KBM-7 (cell line): ENCODE data around the gene OPRL1.

Source experiments
- DNase-seq: peaks from one replicate; pipeline ENCODE4 v3.0.0-alpha.2; 2015
- in situ Hi-C: fragments of 300-500 bp; cut with MboI; formaldehyde crosslinking; loops from 2 replicates; pipeline ENCODE4 v1.14.3; 2020; ENCODE audit warnings: low sequenced_read_pairs, low pct_unique_long_range_greater_than_20kb, mixed read lengths

The OPRL1 gene

DNA sequence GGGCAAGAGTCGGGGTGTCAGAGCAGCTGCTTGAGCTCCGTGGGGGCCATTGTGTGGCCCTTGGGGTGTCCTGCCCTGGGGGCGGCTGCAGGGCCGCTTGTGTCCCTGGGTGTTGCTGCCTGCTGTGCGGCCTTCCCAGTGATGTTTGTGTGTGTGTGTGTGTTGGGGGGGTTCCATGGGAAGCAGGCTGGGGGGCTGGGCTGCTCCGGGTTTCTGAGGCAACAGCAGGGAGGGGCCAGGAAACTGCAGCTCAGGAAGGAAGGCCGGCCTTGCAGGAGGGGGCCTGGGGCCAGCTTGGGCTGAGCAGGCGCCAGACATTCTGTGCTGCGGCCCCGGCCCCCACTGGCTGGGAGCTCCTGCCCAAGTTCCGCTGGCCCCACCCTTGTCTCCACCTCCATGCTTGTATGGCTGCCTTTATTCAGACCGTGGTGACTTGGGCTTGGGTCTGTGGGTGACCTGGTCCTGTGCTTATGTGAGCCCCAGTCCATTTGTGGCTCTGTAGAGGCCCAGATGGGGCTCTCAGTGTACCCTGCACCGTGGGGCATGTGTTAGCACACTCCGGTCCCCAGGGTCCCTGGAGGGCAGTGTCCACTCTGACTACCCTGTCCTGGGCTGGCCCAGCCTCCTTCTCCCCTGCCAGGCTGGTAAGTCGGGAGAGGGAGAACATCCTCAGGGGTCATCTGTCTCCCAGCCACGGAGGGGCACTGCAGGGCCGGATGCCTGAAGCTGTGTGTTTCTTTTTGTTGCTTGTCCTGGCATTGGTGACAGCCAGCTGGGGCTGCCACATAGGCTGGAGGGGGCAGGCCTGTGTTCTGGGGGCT lies 25.8 kb upstream of the OPRL1 start:
- in situ Hi-C loops, result no loop called here
- peak; percentile 70 for DNase-seq

DNA sequence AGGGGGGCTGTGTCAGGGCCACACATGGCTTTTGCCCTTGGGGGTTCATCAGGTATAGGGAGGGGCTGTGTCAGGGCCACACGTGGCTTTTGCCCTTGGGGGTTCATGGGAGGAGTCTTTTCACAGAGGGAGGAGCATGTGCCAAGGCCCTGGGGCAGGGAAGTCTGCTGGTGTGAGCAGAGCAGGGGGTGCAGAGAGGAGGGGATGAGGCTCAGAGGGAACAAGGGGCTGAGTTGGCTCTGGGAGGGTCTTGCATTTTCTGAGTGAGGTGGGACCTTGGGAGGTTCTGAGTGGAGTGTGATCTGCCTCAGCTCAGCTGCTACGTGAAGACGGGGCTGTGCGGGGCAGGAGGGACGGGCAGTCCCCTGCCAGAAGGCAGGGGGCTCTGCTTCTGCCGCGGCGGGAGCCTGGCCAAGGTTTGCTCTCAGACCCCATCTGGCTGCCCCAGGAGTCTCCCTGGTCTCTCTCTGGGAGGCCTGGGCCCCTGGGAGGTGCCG lies 24.4 kb upstream of the OPRL1 start:
- in situ Hi-C loops, result no loop called here
- no peak for DNase-seq

DNA sequence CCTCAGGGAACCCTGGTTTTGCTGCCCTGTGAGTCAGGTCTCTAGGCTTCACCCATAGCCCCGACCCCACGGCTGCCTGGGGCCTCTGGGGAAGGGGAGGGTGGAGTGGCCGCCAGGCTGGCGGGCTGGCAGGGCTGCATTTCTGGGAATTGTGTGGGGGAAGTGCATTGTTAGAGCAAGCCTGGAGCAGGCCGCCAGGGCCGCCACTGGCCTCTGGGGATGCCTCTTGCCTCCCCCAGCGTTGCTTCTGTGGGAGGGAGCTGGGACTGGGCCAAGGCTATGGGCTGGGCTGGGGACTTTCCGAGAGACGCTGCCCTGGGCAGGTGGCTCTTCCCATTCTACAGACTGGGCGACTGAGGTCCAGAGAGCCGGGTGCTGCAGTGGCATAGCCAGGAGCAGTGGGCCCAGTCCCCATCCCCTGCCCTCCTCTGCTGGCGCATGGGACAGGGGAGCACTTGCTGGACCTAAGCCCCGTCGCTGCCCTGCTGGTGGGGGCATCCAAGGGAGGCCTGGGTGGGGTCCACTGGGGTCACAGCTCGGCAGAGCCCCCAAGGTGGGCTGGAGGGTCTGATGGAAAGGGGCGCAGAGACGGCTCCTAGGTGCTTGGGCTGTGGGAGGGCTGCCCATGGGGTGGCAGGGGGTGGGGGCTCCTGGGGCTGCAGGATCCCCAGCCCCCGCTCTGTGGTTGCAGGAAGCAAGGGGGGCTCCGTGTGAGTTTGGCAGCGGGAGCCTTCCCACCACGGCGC lies 23.8 kb upstream of the OPRL1 start:
- peak; percentile 52 for DNase-seq
- in situ Hi-C loops, result no loop called here

DNA sequence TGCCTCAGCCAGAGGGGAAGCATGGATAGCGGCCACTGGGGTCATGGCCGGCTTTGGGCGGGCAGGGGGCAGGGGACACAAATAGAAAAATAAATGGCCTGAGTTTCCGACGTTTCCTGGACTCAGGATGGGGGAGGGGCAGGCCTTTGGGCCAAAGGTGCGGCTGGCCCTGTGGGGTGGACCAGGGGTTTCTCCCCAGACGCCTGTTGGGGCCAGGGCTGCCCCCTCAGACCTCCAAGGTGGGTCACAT lies 23.3 kb upstream of the OPRL1 start:
- no peak for DNase-seq
- in situ Hi-C loops, result no loop called here

DNA sequence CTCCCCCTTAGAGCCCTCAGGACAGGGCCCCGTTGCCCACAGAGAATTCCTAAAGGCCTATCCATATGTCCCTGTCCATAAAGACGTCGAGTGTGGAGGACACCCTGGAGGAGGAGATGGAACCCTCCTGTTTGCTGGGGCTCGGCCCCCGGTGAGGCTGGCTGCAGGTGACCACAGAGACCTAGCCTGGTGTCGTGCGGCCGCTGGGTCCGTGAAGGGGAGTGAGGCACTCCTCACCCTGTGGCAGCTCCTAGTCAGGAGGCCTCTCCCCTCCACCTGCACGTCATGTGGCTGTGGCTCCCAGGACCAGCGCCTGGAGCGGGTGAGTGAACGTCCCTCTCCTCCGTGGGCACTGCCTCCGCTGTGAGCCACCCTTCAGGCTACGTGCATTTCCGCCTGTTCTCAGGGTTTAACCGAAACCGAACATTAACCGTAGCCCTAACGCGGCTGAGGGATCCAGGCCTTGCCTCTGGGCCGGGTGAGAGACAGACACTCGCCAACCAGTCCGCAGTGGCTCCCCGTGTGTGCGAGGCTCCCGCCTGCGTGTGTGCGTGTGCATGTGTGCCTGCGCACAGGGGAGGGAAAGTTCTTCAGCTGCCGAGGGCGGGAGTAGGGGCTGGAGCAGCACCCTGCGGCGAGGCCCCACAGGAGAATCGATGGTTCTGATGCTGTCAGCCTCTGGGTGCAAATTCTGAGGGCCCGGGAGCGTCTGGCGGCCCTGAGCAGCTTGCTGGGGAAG lies 22.8 kb upstream of the OPRL1 start:
- in situ Hi-C loops, result no loop called here
- no peak for DNase-seq

DNA sequence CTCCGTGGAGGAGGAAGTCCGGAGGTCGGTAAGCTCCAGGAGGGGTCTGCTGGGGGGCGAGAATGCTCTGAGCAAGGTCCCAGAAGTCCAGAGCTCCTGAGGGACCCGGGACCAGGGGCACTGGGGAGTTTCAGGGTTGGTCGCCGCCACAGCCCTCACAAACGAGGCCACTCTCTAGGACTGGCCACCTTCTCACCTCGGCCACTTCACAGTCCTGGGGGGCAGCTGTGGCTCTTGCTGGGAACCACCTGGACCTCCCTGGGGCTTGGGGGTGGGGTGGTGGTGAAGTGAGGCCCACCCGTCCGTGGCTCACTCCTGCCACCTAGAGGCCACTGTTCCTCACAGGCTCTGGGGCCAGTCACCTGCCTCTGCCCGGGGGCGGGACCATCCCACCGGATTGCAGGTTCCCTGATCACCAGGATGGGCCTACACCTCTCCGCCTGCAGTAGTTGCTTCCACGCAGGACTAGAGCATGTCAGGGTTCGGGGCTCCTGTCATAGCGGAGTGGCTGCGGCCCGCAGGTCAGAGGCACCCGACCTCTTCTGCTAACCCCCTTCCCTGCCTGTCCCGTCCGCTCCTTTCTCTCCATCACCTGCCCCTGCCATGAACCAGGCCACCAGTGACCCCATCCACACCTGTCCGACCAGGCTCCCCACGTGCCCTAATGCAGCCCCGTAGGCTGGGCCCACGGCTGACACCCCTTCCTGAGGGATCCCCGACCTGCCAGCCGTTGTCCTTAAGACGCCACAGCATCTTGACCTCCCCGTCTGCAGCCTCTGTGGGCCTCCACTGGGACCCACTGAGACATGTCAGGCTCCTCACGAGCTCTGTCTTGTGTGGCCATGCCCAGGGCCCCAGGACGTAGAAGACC lies 22.0 kb upstream of the OPRL1 start:
- peak; percentile 77 for DNase-seq
- in situ Hi-C loops, result no loop called here

DNA sequence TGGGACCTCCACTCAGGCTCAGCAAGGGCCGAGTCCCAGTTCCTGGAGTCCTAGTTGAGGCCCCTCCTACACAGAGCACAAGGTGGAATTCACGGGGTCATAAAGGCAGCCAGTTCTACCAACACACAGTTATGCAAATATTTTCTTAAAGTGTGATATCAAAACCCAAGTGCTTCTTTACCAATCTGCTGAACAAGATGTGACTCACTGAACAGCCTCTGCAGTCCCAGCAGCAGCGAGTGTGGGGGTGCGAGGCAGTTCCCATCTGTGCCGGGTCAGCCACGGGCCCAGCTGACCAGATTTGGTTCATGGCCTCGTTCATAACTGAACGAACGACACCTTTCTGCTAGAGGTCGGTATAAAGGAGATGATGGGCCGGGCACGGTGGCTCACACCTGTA lies 21.3 kb upstream of the OPRL1 start:
- DNase-seq, result no peak

DNA sequence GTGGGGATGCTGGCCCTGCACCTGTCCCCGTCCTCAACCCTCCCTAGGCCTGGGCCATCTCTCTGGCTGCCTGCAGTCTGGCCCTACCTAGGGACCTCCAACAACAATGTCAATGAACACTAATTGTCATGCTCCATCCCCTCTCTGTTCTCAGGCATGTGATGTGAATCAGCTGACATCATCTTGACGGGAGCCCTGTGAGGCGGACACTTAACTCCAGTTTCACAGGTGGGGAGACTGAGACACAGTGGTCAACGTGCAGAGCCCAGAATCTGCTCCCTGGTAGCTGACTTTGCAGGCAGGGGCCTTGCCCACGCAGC lies 17.6 kb upstream of the OPRL1 start:
- no peak for DNase-seq
- in situ Hi-C loops, result no loop called here

More for the DNA sequence above, 21.3 kb upstream of the OPRL1 start:
- in situ Hi-C loops, result no loop called here

DNA sequence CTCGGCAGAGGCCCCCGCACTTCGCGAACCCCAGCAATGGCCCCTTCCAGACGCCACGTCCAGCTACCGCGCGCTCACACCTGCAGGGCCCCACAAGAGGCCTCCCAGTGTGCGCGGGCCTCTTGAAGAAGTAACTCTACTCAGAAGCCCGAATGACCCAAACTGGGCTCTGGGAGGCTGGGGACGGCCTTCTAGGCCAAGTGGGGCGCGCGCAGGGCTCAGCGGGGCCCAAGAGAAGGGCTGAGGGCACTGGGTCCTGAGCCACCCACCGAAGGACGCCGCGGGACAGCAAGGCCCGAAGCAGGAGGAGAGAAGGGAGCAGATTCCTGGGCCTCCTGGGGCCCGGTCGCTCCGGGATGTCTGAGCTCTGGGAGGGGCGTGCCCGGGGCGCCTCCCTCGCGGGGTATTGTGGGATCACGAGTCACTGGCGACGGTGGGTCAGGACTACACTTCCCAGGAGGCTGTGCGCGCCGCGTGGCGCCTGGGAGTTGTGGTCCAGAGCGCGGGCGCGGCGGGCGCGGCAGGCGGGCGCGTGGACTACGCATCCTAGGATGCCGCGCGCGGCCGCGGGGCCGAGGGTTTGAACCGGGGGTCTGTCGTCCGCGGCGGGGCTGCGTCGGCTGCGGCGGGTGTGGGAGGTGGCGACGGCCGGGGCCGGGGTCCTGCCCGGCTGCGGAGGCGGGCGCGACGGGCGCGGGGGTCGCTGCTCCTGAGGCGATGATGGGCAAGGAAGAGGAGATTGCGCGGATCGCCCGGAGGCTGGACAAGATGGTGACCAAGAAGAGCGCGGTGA lies 17.1 kb upstream of the OPRL1 start, which contains the start of gene TCEA2:
TSS of gene TCEA2 (plus strand) at position 603 of the 793 bp plus-strand sequence. CDS start at position 718, 115 bp downstream.
- DNase-seq, result peak; percentile 92
- in situ Hi-C loops, result no loop called here

DNA sequence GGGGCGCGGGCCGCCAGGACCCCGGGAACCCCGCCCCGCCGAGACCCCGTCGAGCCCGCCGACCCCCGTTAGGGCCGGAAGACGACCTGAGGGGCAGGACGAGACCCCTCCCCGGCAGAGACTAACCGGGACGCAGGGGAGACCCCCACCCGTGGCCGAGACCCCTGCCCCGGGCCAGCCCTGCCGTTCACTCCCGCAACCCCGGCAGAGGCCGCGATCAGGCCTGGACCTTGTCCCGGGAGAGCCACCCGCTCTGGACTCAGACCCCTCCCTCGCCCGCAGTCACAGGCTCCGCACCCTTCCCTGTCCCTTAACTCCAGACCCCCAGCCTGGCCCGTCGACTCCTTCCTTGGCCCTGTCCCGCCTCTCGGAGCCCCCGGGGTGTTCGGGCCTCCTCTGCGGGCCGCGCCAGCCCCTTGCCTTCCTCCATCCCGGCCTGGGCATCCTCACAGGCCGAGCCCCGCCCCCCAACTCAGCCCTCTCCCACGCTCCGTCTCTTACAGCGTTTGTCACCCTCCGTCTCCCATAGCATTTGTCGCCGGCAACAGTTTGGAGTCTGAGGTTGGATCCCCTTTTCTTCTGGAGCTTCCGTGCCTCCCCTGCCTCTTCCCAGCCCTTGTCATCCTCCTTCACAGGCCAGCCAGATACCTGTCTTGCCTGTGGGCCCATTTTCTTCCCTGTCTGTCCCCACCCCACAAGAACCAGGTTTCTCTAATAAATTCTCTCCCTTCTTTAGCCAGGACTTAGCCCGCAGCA lies 16.3 kb upstream of the OPRL1 start:
- in situ Hi-C loops, result no loop called here
- no peak for DNase-seq

DNA sequence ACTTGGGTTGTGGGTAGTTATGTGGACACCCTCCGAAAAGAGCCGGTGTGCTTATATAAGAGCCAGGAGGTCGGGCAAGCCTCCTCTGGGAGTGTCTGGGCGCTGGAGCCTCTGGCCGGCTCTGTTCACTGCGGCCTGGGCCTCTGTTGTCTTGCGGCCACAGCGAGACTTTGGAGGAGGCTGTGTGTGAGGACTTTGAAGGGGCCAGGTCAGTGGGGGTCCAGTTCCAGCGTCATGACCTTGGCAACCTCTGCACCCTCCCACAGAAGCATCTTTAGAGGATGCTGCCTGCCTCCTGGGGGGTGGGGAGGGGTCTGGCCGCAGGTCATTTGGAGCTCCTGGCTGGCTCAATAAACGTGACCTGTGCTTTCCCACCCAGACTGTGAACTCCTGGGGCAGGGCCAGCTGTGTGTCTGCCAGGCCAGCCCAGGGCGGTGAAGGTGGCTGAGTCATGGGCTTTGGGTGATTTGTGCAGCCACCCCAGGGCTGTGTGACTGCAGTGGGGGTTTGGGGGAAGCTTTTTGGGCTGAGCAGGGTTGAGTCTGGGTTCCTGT lies 15.7 kb upstream of the OPRL1 start:
- no peak for DNase-seq
- in situ Hi-C loops, result no loop called here

DNA sequence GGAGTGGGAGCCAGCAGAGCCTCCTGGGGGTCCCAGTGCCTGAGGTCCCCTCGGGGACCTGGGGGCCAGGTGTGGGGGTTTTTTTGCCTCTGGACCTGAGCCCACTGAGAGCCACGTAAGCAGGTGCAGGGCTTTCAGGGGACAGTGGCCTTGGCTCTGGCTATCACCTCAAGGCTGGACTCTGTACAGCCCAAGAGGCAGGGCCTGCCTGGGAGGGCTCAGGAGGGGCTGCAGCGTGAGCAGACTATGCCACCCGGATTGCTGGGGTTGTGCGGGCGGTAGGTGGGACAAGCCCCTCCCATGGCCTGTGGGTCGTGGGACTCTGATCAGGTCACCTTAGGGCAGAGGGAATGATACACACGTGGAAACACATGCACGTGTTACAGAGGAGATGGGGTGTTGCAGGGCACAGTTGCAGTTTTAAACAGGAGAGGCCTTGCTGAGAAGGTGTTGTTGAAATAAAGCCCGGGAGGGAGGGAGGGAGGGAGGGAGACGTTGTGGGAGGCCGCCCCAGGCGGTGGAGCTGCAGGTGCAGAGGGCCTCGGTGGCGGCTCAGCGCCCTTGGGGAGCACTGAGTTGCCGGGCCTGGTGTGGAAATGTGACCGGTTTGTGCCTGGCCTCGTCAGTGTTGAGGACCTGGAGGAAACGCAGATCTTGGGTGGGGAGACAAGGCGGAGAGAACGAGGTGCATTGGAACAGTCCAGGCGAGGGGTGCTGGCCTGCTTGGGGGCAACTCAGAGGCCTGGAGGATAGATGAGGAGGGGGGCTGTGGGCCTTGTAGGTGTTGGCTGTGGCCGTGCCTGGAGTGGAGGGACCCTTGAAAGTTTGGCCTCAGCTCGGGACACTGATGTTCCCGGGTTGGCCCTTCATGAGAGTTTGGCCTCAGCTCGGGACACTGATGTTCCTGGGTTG lies 14.6 kb upstream of the OPRL1 start:
- in situ Hi-C loops, result no loop called here

DNA sequence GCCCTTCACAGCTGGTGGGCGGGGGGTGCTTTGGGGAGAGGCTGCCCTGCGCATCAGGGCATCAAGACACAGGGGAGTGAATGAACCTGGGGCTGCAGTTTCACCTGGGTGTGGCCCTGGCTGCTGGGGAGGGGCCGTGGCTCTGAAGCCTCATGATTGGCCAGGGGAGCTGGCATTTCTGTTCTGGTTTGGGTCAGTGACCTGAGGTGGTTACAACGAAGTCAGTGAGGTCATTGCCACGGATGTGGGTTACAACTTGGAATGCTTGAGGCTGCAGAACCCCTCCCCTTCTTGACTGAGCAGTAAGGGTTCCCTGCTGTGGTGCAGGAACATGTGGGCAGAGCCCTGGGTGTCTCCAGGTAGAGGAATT lies 13.9 kb upstream of the OPRL1 start:
- DNase-seq, result peak; percentile 63
- in situ Hi-C loops, result no loop called here

More for the DNA sequence above, 14.6 kb upstream of the OPRL1 start:
- no peak for DNase-seq

DNA sequence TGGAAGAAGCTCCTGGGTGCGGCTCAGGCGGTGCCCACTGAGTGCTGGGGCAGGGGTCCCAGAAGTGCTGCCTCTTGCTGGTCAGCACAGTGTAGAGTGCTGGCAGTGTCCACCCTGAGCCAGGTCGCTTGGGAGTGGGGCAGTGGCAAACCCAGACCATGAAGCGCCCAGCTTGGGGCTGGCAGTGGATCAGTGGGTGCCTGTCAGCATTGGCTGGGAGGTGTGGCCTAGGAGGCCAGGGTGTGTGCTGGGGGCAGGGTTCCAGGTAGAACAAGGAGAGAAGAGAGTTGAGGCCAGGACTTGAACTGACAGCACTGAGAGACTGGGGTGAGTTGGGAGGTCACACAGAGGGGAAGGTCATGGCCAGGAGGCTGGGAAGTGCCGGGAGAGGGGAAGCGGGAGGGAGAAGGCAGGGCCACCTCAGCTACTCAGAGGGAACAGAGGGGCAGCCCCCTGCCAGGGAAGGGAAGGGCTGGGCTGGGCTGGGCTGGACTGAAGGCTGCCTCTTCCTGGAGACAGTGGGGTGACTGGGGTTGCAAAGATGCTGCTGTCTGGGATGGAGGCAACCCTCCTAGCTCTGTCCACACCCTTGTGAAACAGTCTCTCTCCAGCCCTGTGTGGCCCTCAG lies 12.8 kb upstream of the OPRL1 start:
- in situ Hi-C loops, result no loop called here
- DNase-seq, result no peak

DNA sequence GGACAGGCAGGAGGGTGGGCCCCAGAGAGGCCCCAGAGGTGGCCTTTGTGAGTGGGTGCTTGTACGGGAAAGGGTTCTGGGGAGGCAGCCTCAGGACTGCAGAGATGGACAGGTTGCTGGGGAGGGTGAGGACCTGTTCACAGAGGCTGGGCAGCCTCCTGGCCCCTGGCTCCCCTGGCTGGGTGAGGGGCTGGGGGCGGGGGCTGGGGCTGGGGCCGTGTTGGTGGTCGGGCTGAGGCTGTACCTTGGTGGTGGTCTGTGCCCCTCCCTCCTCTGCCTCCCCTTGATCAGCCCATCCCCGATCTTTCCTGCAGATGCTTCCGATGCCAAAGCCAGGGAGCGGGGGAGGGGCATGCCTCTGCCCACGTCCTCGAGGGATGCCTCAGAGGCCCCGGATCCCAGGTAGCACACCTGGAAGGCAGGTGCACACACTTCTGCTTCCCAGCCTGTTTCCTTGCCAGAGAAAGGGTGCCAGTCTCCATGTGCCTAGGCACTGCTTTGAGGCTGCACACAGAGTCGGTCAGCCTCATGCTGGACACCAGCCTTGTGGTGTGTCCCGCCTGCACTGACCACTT lies 12.1 kb upstream of the OPRL1 start:
- in situ Hi-C loops, result no loop called here
- DNase-seq, result no peak
